Skeletal muscle tissue (tissue), 4 donors: Measurements from ENCODE around the gene TGFBR3. TPM values are rescaled to one million over a fixed set of nuclear protein-coding genes. Genes with fewer than 3 reads are reported as not detected.

Source experiments
- H3K27ac ChIP-seq: one replicate; pipeline ENCODE4 v1.7.0; 2013; ENCODE audit warnings: mild to moderate bottlenecking, low read depth, low read length, inconsistent platforms
- H3K27me3 ChIP-seq, 3 donors: one replicate each; pipeline ENCODE4 v1.7.0; 2013; ENCODE audit warnings: low read length in 3 of 3; ENCODE audit not compliant: control insufficient read depth in 3 of 3, insufficient read depth in 3 of 3
- H3K36me3 ChIP-seq, 3 donors: one replicate each; pipeline ENCODE4 v1.7.0; 2013; ENCODE audit warnings: low read length in 3 of 3; ENCODE audit not compliant: control insufficient read depth in 3 of 3, insufficient read depth in 3 of 3
- H3K4me1 ChIP-seq, 3 donors: one replicate each; pipeline ENCODE4 v1.7.0; 2013; ENCODE audit warnings: low read length in 3 of 3, mild to moderate bottlenecking in 3 of 3; ENCODE audit not compliant: control insufficient read depth in 3 of 3, insufficient read depth in 3 of 3
- H3K4me3 ChIP-seq, 3 donors: one replicate each; pipeline ENCODE4 v1.7.0; 2013; ENCODE audit warnings: low read length in 3 of 3
- H3K9ac ChIP-seq, 3 donors: one replicate each; pipeline ENCODE4 v1.7.0; 2013; ENCODE audit warnings: low read length in 3 of 3, mild to moderate bottlenecking in 3 of 3, moderate library complexity in 2 of 3, low read depth in 1 of 3
- H3K9me3 ChIP-seq, 3 donors: one replicate each; pipeline ENCODE4 v1.7.0; 2013; ENCODE audit warnings: low read length in 3 of 3; ENCODE audit not compliant: control insufficient read depth in 3 of 3
- total RNA-seq: library from RNA; depleted of rRNA; stranded (reverse); fragments of >200 nt; gene quantifications from one replicate; pipeline ENCODE4 v1.2.3, GENCODE V29; 2014
- donor health status: Osteomylitis.

TGFBR3 gene
- total RNA-seq, 1 donor from 2014 or later = 54.3 TPM

GRCh38 chr1:91734761-91735160 is 151.2 kb downstream of the TGFBR3 start:
- Histone ChIP-seq H3K27me3 (no peaks in the 10 kb centered on the region), H3K9ac (no peak overlapping the region), H3K4me1 (peaks cover 30 to 37% (median 34%) of the 10 kb centered on the region in 3 donors), H3K9me3 (no peaks in the 10 kb centered on the region), H3K36me3 (peaks cover 0 to 11% (median 5%) of the 10 kb centered on the region in 3 donors), H3K4me3 (no peak overlapping the region), H3K27ac (no peak overlapping the region)

GRCh38 chr1:91733108-91733710 is 152.7 kb downstream of the TGFBR3 start:
- Histone ChIP-seq H3K27me3 (no peaks in the 10 kb centered on the region), H3K9me3 (no peaks in the 10 kb centered on the region), H3K36me3 (peaks cover 0 to 10% (median 0%) of the 10 kb centered on the region in 3 donors), H3K4me1 (peaks cover 30 to 37% (median 34%) of the 10 kb centered on the region in 3 donors), H3K9ac (no peak overlapping the region), H3K27ac (no peak overlapping the region), H3K4me3 (no peak overlapping the region)

GRCh38 chr1:91732291-91733107 is 153.5 kb downstream of the TGFBR3 start:
- Histone ChIP-seq H3K9me3 (no peaks in the 10 kb centered on the region), H3K27ac (peak overlapping the region; percentile 42), H3K4me3 (no peak overlapping the region), H3K36me3 (peaks cover 0 to 10% (median 0%) of the 10 kb centered on the region in 3 donors), H3K9ac (no peak overlapping the region), H3K4me1 (peaks cover 30 to 40% (median 35%) of the 10 kb centered on the region in 3 donors), H3K27me3 (no peaks in the 10 kb centered on the region)

- Histone ChIP-seq H3K36me3 (peaks cover 0 to 10% (median 3%) of the 10 kb centered on the region in 3 donors), H3K4me1 (peaks cover 27 to 40% (median 34%) of the 10 kb centered on the region in 3 donors), H3K27ac (peak overlapping the region; percentile 42), H3K9ac (no peak overlapping the region), H3K4me3 (no peak overlapping the region), H3K27me3 (no peaks in the 10 kb centered on the region), H3K9me3 (no peaks in the 10 kb centered on the region)
Measured at GRCh38 chr1:91731815-91732214, 154.1 kb downstream of the TGFBR3 start.

- no peaks in the 10 kb centered on the region for H3K27me3 ChIP-seq
- H3K36me3 ChIP-seq = peaks cover 0 to 10% (median 3%) of the 10 kb centered on the region in 3 donors
- H3K9me3 ChIP-seq = no peaks in the 10 kb centered on the region
- peaks cover 25 to 41% (median 32%) of the 10 kb centered on the region in 3 donors for H3K4me1 ChIP-seq
- H3K4me3 ChIP-seq = no peak overlapping the region
- H3K27ac ChIP-seq = peak overlapping the region; percentile 42
- no peak overlapping the region for H3K9ac ChIP-seq
Measured at GRCh38 chr1:91730801-91731732, 154.9 kb downstream of the TGFBR3 start.

- H3K36me3 ChIP-seq = peaks cover 0 to 10% (median 3%) of the 10 kb centered on the region in 3 donors
- no peaks in the 10 kb centered on the region for H3K9me3 ChIP-seq
- H3K4me3 ChIP-seq = no peak overlapping the region
- H3K4me1 ChIP-seq = peaks cover 32 to 53% (median 41%) of the 10 kb centered on the region in 3 donors
- no peak overlapping the region for H3K9ac ChIP-seq
- H3K27ac ChIP-seq = no peak overlapping the region
- H3K27me3 ChIP-seq = no peaks in the 10 kb centered on the region
Measured at GRCh38 chr1:91729621-91730358, 156.2 kb downstream of the TGFBR3 start.

GRCh38 chr1:91727763-91728162 is 158.2 kb downstream of the TGFBR3 start:
- H3K36me3 ChIP-seq = peaks cover 0 to 6% (median 3%) of the 10 kb centered on the region in 3 donors
- H3K27ac ChIP-seq = no peak overlapping the region

GRCh38 chr1:91725989-91726721 is 159.8 kb downstream of the TGFBR3 start:
- Histone ChIP-seq H3K4me3 (no peak overlapping the region), H3K27me3 (no peaks in the 10 kb centered on the region), H3K9me3 (no peaks in the 10 kb centered on the region), H3K36me3 (peaks cover under 1 to 6% (median 3%) of the 10 kb centered on the region in 3 donors), H3K9ac (no peak overlapping the region), H3K4me1 (peaks cover 30 to 40% (median 36%) of the 10 kb centered on the region in 3 donors), H3K27ac (peak overlapping the region; percentile 72)

More at GRCh38 chr1:91727763-91728162, 158.2 kb downstream of the TGFBR3 start:
- no peak overlapping the region for H3K9ac ChIP-seq
- H3K4me1 ChIP-seq = peaks cover 42 to 53% (median 51%) of the 10 kb centered on the region in 3 donors
- no peaks in the 10 kb centered on the region for H3K9me3 ChIP-seq
- H3K27me3 ChIP-seq = no peaks in the 10 kb centered on the region
- H3K4me3 ChIP-seq = no peak overlapping the region
